Activated CD4-positive, alpha-beta T cell treated with anti-CD3 and anti-CD28 coated beads, Interleukin-2, amount 10 ng/mL, durations not matched to agents 24 days and 14 days (primary cell): ENCODE measurements around the gene ATP1A3. TPM values are rescaled to one million over a fixed set of nuclear protein-coding genes. Genes with fewer than 3 reads are reported as not detected.

Experiments used
- DNase-seq: peaks from one replicate; pipeline ENCODE4 v3.0.0; 2022
- H3K27ac Mint-ChIP-seq: one replicate; pipeline ENCODE4 v1.8.0; 2022; ENCODE audit warnings: mild to moderate bottlenecking, mixed read lengths
- H3K27me3 Mint-ChIP-seq: one replicate; pipeline ENCODE4 v1.8.0; 2022; ENCODE audit warnings: mixed read lengths
- H3K36me3 Mint-ChIP-seq: one replicate; pipeline ENCODE4 v1.8.0; 2022; ENCODE audit warnings: low read depth, mild to moderate bottlenecking, mixed read lengths
- H3K4me1 Mint-ChIP-seq: one replicate; pipeline ENCODE4 v1.8.0; 2021; ENCODE audit warnings: mixed read lengths
- H3K4me3 Mint-ChIP-seq: one replicate; pipeline ENCODE4 v1.8.0; 2022; ENCODE audit warnings: mild to moderate bottlenecking, moderate library complexity, mixed read lengths
- H3K9me3 Mint-ChIP-seq: one replicate; pipeline ENCODE4 v1.8.0; 2021; ENCODE audit warnings: mixed read lengths
- intact Hi-C: fragments of 100-400 bp; cut with micrococcal nuclease; formaldehyde crosslinking; loops from one replicate; pipeline ENCODE4 v1.15.1; 2023
- total RNA-seq: library from RNA; stranded (reverse); gene quantifications from 2 replicates; pipeline ENCODE4 v1.2.3, GENCODE V29; 2022

ATP1A3 gene
- total RNA-seq, 1 donor from 2014 or later, result 0.68 TPM

DNA sequence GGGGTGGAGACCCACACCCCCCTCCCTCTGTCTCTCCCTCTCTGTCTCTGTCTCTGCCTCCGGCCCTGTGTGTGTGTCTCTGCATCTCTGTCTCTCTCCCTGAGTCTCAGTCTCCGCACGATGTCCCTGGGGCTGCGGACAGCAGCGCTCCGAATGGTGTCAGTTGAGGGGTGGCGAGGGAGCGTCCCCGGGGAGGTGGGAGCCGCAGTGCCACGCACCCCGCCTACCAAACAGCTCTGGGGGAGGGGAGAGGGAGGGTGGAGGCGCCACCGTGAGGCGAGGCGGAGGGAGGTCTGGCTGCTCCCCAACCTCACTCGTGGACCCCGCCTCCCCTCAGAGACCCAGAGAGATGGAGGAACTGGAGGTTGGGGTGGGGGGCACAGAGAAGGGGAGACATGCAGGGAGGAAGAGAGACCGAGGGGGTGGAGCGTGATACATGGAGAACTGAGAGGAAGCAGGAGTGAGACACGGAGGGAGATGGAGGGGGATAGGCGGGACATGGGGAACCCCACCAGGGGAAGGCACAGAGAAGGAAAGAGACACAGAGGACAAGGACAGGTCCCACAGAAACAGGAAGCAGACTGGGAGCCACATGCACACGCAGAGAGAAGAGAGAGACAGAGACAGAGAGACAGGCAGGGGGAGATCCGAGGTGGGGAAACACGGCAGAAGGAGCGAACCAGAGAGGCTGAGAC, 73.0 kb downstream of the ATP1A3 start:
- intact Hi-C loops, result no loop called here
- H3K27me3 Mint-ChIP-seq, result peaks cover 11% of the 10 kb centered on the region
- H3K4me3 Mint-ChIP-seq, result no peak overlapping the region
- H3K36me3 Mint-ChIP-seq, result peaks cover 3% of the 10 kb centered on the region
- peaks cover 16% of the 10 kb centered on the region for H3K4me1 Mint-ChIP-seq
- no peaks in the 10 kb centered on the region for H3K9me3 Mint-ChIP-seq
- DNase-seq, result no peak
- no peak overlapping the region for H3K27ac Mint-ChIP-seq

DNA sequence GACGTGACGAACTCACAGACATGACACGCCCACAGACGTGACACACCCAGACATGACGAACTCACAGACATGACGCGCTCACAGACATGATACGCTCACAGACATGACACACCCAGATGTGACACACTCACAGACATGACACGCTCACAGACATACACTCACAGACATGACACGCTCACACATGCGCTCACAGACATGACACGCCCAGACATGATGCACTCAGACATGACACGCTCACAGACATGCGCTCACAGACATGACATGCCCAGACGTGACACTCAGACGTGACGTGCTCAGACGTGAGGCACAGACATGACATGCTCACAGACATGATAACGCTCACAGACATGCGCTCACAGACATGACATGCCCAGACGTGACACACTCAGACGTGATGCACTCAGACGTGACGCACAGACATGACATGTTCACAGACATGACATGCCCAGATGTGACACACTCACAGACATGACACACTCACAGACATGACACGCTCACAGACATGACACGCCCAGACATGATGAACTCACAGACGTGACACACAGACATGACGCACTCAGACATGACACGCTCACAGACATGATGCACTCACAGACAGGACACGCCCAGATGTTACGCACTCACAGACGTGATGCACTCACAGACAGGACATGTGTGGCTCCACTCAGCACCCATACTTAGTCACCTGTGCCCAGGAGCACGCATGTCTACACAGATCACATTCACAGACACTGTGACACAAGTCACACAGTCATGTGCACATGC, 73.9 kb downstream of the ATP1A3 start:
- peaks cover 3% of the 10 kb centered on the region for H3K36me3 Mint-ChIP-seq
- H3K4me1 Mint-ChIP-seq, result peaks cover 16% of the 10 kb centered on the region
- intact Hi-C loops, result no loop called here
- no peak overlapping the region for H3K27ac Mint-ChIP-seq
- H3K27me3 Mint-ChIP-seq, result peaks cover 11% of the 10 kb centered on the region
- H3K4me3 Mint-ChIP-seq, result no peak overlapping the region
- DNase-seq, result no peak
- no peaks in the 10 kb centered on the region for H3K9me3 Mint-ChIP-seq

DNA sequence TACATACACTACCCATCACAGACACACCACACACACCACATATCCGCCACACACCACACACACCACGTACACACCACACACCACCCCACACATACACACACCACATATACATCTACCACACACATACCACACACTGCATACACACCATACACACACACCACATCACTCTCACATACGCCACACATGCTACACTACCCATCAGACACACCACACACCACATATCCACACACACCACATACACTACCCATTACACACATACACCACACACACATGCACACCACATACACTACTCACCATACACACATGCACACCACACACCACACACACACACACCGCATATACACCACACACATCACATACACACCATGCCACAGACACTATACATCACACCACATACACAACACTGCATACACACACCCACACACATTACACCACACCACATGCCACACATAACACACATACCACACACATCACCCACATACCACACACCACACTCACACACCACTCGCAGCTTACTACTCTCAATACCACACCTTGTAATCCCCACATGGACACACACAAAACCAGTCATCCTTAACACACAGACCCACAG, 75.3 kb downstream of the ATP1A3 start:
- Mint-ChIP-seq H3K36me3 (peaks cover 3% of the 10 kb centered on the region), H3K27ac (no peak overlapping the region), H3K27me3 (peaks cover 20% of the 10 kb centered on the region), H3K4me3 (no peak overlapping the region), H3K4me1 (peaks cover 16% of the 10 kb centered on the region), H3K9me3 (no peaks in the 10 kb centered on the region)
- DNase-seq, result no peak
- intact Hi-C loops, result no loop called here

DNA sequence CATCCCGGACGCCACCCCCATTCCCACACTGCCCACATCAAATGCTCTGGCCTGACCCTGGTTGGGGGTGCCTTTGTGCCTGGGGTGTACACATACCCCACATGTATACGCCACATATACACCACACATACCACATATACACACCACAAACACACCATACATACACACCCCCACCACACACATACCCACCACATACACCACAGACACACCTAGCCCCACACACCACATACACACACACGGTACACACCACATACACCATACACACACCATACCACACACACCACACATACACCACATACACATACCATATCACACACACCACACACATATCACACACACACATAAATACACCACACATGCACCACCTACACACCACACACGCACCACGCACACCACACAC, 75.9 kb downstream of the ATP1A3 start:
- Mint-ChIP-seq H3K27me3 (peaks cover 23% of the 10 kb centered on the region), H3K9me3 (no peaks in the 10 kb centered on the region), H3K4me3 (no peak overlapping the region), H3K27ac (no peak overlapping the region), H3K4me1 (peaks cover 16% of the 10 kb centered on the region), H3K36me3 (no peaks in the 10 kb centered on the region)
- DNase-seq, result no peak
- intact Hi-C loops, result no loop called here

DNA sequence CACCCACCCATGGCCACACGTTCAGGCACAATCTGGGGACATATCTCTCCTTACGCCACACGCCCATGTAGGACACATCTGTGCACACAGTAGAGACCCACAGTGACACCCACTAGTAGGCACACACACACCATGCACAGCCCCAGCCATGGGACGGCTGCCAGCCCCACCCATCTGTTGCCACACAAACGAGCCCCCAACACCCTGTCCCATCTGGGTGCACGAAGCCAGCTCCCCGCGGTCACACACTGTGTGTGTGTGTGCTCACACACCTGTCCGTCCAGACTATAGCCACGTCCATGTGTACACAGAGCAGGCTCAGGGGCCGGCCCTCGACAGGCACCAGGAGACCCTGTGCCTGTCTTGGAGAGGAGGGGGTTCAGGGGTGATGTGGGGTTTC, 76.4 kb downstream of the ATP1A3 start:
- H3K4me1 Mint-ChIP-seq, result peaks cover 15% of the 10 kb centered on the region
- H3K36me3 Mint-ChIP-seq, result no peaks in the 10 kb centered on the region
- intact Hi-C loops, result no loop called here
- H3K9me3 Mint-ChIP-seq, result no peaks in the 10 kb centered on the region
- peaks cover 25% of the 10 kb centered on the region for H3K27me3 Mint-ChIP-seq
- H3K4me3 Mint-ChIP-seq, result no peak overlapping the region
- DNase-seq, result no peak
- no peak overlapping the region for H3K27ac Mint-ChIP-seq

Other genes starting within 250 kb of the ATP1A3 start
- gene CEACAM6, start 238.7 kb downstream of the ATP1A3 start, total RNA-seq, result not detected in 2 replicates
- gene CEACAM3, start 197.6 kb downstream of the ATP1A3 start, total RNA-seq, result not detected in 2 replicates
- gene LYPD4, start 149.5 kb downstream of the ATP1A3 start, total RNA-seq, result not detected in 2 replicates
- gene DMRTC2, start 149.2 kb downstream of the ATP1A3 start, total RNA-seq, result not detected in 2 replicates
- gene RPS19, start 134.0 kb downstream of the ATP1A3 start, total RNA-seq, result 2,909 and 2,931 TPM in 2 replicates
- gene CD79A, start 117.0 kb downstream of the ATP1A3 start, total RNA-seq, result 2.6 and 2.7 TPM in 2 replicates
- gene ARHGEF1, start 111.0 kb downstream of the ATP1A3 start, total RNA-seq, result 365 and 378 TPM in 2 replicates
- gene ERFL, start 65.8 kb downstream of the ATP1A3 start, total RNA-seq, result 3.1 and 4.2 TPM in 2 replicates
- 37.2 and 41.5 TPM in 2 replicates for gene RABAC1, start 34.9 kb downstream of the ATP1A3 start, total RNA-seq
- 3.9 and 4.9 TPM in 2 replicates for gene GRIK5, start 76.0 kb upstream of the ATP1A3 start, total RNA-seq
- gene ZNF574, start 81.9 kb upstream of the ATP1A3 start, total RNA-seq, result 16.7 and 18.5 TPM in 2 replicates
- 71.5 and 72.0 TPM in 2 replicates for gene POU2F2, start 138.2 kb upstream of the ATP1A3 start, total RNA-seq
- 28.7 and 34.8 TPM in 2 replicates for gene DEDD2, start 223.4 kb upstream of the ATP1A3 start, total RNA-seq
- 19.0 and 20.1 TPM in 2 replicates for gene ZNF526, start 226.1 kb upstream of the ATP1A3 start, total RNA-seq
- 50.7 and 52.6 TPM in 2 replicates for gene GSK3A, start 248.4 kb upstream of the ATP1A3 start, total RNA-seq